HG03095 (cell line): ENCODE measurements around the gene ADRA2C.

Experiments
- ATAC-seq: cut with Tn5 transposase; IDR thresholded peaks from one replicate; pipeline ENCODE4 v1.9.1; 2021; ENCODE audit warnings: moderate library complexity; ENCODE audit not compliant: unreplicated experiment

The ADRA2C gene

DNA sequence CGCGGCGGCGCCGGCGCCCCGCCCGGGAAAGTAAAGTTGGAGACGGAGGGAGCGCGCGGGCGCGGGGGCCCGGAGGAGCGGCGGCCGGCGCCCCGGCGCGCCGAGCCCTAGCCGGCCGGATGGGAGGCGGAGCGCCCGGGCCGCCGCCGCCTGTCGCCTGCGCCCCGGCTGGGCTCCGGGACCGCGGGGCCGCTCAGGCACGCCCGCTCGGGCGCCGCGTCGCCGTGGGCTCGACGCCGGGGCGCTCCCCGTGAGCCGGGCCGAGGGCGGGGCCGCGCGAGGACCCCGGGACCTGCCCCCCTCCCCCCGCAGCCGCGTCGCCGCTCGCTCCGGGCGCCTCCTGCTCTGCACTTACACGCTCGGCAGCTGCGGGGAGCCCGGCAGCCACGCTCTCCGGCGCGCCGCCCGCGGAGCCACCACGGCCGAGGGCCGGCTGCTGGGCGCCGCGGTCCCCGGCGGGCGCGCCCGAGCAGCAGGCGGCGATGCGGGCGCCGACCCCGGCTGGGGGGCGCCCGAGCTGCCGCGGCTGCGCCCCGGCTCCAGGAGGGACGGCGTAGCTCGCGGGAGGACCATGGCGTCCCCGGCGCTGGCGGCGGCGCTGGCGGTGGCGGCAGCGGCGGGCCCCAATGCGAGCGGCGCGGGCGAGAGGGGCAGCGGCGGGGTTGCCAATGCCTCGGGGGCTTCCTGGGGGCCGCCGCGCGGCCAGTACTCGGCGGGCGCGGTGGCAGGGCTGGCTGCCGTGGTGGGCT lies at the start of gene ADRA2C:
ADRA2C (plus strand) TSS at position 350 of the 749 bp plus-strand sequence; CDS start at position 572, 222 bp downstream.
- ATAC-seq, result no peak

DNA sequence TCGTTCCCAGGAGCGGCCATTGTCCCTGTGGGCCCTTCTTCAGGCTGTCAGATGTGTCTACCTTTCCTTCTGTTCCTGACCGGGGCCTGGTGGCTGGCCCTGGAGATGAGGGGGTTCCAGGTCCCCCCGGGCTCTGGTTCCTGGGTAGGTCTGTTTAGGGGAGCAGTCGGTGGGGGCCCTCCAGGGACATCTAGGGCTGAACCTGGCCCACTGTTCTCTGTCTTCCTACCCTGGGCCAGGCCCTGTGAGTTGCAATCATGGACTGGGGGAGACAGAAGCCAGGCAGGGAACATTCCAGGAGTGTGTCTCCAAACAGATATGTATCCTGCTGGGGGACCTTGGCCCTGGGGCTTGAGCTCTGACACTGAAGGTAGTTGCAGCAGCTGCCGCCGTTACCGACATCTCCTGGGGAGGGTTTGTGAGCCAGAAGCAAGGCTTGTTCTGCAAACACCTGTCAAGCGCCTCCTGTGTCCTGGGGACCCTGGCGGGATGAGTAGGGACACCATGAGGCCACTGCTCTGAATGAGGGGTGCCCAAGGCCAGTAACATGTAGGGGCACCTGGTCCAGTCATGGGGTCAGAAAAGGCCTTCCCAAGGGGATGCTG lies 49.5 kb upstream of the ADRA2C start:
- no peak for ATAC-seq

- ATAC-seq, result no peak
Measured at GRCh38 chr4:3717241-3717640, 48.9 kb upstream of the ADRA2C start.

GRCh38 chr4:3718462-3718861 lies 47.7 kb upstream of the ADRA2C start:
- ATAC-seq, result no peak

DNA sequence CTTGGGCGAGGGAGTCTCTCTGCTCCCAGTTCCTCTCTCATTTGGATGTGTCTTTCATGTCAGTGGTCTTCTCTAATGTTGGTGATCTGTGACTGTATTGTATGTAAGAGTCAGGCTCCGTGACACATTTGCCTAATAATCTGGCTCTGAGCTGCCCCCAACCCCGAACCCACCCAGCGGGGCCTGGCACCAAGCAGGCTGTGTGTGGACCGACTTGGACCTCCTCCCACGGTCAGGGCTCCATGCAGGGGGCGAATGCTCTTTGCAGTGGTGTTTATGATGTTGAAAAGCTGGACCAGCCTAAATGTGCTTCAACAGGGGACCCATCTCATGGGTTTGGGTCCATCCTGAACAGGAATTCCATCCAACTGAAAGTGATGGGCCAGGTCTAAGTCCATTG lies 47.0 kb upstream of the ADRA2C start:
- no peak for ATAC-seq

GRCh38 chr4:3719836-3720235 lies 46.3 kb upstream of the ADRA2C start:
- ATAC-seq, result no peak

DNA sequence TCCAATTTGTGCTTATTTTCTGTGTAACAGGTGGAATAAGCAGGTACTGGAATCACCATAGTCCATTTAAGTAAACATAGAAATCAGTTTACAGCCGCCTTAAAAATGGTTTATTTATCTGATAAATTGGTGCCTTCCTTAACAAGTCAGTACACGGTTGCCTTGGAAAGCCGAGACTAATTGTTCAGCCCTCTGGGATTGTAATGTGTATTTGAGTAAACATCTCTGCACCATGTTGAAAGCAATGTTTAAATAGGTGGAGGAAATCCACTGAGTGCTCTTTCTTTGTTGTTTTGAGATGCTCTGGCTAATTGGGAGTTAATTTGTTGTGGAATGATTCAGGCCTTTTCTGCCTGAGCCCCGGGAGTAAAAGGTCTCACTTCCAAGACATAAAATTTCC lies 45.7 kb upstream of the ADRA2C start:
- ATAC-seq, result no peak

DNA sequence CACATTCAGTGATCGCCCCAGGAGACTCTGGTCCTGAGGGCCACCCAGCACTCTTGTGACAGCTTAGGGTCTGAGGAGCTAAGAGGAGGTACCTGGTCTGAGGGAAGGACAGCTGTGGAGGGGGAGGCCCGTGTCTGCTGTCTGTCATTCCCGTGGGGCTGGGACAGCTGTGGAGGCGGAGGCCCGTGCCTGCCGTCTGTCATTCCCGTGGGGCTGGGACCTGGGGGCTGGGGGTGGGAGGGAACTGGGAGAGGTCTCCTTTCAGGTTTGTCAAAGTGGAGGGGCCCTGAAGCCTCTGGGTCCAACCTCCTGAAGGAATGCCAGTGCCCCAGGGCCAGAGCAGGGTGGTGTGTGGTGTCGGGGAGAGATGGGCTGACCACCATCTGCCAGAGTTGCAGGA lies 45.0 kb upstream of the ADRA2C start:
- ATAC-seq, result no peak

DNA sequence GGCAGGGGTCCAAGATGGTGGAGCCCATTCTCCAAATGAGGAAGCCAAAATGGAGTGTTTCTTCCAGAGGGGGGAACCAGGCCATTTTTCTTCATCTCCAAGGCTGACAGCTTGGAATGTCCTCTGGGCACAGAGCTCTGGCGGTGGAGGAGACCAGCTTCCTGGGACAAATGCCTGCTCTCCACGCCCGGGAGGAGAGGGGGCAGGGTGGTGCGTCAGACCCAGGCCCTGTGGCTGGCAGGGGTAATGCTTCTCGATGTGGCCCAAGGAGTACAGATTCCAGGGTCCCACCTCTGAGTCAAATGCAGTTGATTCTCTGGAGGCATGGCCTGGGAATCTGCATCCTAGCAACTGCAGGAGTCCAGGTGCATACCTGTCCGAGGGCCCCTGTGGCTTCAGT lies 44.6 kb upstream of the ADRA2C start:
- no peak for ATAC-seq

DNA sequence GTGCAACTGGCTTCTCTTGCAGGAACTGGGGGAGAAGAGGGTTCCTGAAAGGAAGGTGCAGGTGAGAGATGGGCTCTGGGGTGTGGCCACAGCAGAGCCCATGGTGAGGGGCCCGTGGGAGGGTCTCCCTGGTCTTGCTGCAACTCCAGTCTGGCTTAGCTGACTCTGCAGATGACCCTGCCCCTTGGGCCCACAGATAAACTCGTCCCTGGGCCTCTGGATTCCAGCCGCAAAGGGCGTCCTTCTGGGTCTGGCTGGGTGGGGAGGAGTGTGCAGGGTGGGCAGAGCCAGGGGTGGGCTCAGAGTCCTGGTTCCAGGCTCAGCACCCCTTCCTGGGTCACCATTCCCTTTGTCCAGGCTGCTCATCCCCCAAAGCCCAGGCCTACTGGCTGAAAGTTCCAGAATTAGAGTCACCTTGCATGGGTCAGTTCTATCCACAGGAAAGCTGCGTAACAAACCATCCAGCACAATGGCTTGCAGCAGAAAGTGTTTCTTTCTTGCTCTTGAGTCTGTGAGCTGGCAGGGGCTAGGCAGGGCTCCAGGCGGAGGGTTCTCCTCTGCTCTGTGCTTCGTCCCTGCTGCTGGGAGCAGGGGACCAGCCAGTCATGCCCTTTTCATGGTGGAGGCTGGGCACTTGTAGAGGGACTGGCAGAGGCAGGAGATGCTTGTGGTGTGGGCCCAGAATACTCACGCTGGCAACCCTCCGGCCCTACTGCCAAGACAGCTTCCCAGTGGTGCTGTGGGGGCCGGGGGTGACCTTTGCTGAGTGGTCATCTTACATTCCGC lies 43.5 kb upstream of the ADRA2C start:
- no peak for ATAC-seq

DNA sequence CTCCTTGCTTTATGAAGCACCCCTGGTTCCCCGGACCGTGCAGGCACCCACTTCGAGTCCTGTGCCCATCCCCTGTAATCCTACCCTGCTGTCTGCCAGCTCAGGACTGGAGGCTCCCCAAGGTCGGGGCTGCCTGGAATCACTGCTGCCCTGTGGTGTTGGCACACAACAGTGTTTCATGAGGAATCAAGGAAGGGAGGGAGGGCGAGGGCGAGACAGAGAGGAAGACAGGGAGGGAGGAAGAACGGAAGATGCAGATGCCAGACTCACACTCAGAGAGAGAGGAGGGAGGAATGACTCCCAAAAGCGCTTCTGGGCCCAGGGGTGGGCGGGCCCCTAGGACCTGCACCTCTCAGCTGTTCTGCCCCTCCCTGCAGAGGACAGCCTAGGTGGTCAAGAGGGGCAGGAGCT lies 42.9 kb upstream of the ADRA2C start:
- ATAC-seq, result no peak

DNA sequence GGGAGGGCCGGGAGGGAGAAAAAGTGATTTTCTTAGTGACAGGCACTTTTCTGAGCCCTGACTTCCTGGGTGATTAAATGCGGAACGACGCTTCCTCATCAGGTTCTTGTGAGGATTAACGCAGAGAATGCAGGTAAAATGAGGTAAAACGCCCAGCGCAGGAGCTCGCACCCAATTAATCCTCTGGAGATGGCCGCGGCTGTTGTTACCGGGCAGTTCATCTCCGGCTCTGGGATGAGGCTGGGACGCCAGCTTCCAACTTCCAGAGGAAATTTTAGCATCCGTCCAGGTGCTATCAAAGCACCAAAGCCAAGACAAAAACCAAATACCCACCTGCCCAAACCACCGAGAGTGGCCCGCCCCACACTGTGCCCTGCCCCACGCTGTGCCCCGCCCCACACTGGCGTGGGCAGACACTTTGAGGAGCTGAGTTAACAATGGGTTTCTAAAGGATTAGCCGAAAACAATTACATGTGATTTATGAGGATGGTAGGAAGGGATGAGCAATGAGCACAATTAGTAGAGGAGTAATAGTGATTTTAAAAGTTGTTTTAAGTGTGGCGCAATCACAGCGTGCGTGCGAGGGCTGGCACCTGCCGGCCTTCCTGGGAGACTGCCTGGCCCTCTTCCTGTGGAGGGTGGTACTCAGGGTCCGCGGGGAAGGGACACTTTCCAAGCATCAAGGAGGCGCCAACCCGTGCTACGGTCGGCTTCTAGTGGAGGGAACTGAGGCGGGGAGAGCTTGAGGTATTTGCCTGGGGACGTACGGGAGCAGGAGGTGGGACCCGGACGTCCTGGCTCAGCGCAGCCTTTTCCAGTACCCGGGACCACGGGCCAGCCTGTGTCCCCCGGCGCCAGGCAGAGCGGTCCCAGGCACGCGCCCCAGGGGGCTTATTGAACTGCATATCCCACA lies 41.6 kb upstream of the ADRA2C start:
- no peak for ATAC-seq

- ATAC-seq, result no peak
Measured at GRCh38 chr4:3725936-3726870, 40.0 kb upstream of the ADRA2C start.

DNA sequence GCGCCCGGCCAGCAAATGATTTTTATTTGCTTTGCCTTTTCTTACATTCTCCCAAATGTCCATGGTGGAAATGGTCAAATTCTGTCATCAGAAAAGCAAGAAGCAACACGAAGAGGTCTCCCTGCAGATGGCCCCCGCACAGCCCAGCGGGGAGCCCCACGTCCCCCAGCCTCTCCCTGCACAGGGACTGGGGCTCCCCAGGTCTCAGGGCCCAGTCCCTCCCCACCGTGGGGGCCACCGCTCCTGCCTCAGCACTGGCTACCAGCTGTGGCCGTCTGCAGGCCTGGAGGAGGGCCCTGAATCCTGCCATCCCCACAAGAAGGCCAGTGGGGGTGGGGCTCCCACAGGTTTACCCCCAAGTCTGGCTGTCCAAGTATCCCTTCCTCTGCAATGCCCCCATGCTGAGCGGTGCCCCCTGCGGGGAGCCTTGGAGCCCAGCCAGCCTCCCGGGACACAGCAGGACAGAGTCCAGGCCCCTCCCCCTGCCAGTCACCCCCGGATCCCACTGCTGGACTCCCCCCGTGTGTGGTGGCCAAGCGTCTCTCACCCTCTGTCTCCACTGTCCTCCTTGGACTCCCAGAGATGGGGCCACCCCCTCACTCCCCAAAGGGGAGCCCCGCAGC lies 38.2 kb upstream of the ADRA2C start:
- no peak for ATAC-seq

GRCh38 chr4:3729188-3729881 lies 36.9 kb upstream of the ADRA2C start:
- no peak for ATAC-seq

DNA sequence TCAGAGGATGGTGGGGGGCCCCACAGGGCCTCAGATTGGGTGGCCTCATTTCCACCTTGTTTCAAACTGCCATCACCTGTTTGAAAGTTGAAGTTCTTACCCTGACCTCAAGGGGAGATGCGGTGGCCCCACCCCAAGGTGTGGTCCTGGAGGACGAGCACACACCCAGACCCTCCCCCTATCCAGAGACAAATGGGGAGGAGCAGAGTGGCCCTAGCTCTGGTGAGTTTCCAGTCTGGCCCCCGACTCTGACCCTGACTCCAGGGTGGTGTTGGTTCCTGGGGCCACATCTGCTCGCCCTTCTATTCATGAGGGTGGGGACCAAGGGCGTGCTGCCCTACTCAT lies 36.3 kb upstream of the ADRA2C start:
- ATAC-seq, result no peak

DNA sequence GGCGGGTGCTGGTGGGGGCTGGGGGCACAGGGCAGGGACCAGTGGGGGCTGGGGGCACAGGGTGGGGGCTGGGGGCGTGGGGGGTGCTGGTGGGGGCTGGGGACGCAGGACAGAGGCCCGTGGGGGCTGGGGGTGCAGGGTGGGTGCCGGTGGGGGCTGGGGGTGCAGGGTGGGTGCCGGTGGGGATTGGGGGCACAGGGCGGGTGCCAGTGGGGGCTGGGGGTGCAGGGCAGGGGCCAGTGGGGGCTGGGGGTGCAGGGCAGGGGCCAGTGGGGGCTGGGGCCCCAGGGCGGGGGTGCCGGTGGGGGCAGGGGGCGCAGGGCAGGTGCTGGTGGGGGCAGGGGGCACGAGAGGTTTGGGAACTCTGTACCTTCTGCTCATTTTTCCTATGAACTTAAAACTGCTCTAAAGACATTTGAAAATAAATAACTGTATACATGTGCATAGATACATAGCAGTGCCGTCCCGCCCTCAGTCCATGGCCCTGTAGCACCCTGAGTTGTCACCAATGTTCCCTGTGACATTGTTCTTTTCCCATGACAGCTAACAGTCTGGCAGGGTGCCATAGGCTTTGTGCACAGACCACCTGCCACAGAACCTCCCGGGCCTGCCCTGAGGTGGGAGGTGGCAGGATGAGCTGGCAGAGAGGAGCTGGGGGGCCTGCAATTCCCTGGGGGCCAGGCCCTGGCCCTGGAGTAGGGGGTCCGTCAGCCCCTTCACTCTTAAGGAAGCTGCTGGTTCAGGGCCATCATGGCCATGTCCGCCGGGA lies 35.6 kb upstream of the ADRA2C start:
- no peak for ATAC-seq
